A673 (cell line): ENCODE data around the gene LRP1B.

Source experiments
- EZH2 ChIP-seq: fragments of 200-600 bp; sonication (generic); IDR thresholded peaks from 2 replicates; pipeline ENCODE4 v1.6.1; 2017; ENCODE audit warnings: borderline replicate concordance, low read depth, mild to moderate bottlenecking, mixed read lengths, antibody characterized with exemption, low read length; ENCODE audit not compliant: poor library complexity, severe bottlenecking
- TF ChIP-seq, protein P1 (sequence below): fragments of 300-800, 200-600 bp; sonication (generic); conservative IDR thresholded peaks from 2 replicates; pipeline ENCODE4 v1.5.1; 2017; ENCODE audit warnings: low read depth, mild to moderate bottlenecking, antibody characterized with exemption, low read length, moderate library complexity, mixed read lengths

- TF ChIP-seq, protein P1, sequence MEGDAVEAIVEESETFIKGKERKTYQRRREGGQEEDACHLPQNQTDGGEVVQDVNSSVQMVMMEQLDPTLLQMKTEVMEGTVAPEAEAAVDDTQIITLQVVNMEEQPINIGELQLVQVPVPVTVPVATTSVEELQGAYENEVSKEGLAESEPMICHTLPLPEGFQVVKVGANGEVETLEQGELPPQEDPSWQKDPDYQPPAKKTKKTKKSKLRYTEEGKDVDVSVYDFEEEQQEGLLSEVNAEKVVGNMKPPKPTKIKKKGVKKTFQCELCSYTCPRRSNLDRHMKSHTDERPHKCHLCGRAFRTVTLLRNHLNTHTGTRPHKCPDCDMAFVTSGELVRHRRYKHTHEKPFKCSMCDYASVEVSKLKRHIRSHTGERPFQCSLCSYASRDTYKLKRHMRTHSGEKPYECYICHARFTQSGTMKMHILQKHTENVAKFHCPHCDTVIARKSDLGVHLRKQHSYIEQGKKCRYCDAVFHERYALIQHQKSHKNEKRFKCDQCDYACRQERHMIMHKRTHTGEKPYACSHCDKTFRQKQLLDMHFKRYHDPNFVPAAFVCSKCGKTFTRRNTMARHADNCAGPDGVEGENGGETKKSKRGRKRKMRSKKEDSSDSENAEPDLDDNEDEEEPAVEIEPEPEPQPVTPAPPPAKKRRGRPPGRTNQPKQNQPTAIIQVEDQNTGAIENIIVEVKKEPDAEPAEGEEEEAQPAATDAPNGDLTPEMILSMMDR: no peak
- no peak for TF ChIP-seq EZH2
These were observed 1051.6 kb downstream of the LRP1B start for GRCh38 chr2:141079231-141079630.
